Activated B cell treated with CpG ODN at 0.5 μM for 24 hours (primary cell): ENCODE data around the gene CCKAR. TPM values are rescaled to one million over a fixed set of nuclear protein-coding genes. Genes with fewer than 3 reads are reported as not detected.

Source experiments
- ATAC-seq: fragments of 200-7000 bp; cut with Tn5 transposase; one replicate; pipeline ENCODE4 v1.10.0; 2021; ENCODE audit warnings: low read depth, mild to moderate bottlenecking, moderate library complexity
- CTCF ChIA-PET: fragments of 350-600 bp; sonication (Branson Sonifier 250); formaldehyde crosslinking; loops from one replicate; lab custom pipeline; 2021; ENCODE audit warnings: antibody characterized with exemption; lab: Charles Lee
- POLR2A ChIA-PET: fragments of 350-600 bp; sonication (Branson Sonifier 250); formaldehyde crosslinking; loops from one replicate; lab custom pipeline; 2021; ENCODE audit warnings: antibody characterized with exemption; lab: Charles Lee
- DNase-seq: peaks from one replicate; pipeline ENCODE4 v3.0.0; 2022
- H3K27ac Mint-ChIP-seq: one replicate; pipeline ENCODE4 v1.8.0; 2020; ENCODE audit warnings: mixed read lengths
- H3K27me3 Mint-ChIP-seq: one replicate; pipeline ENCODE4 v1.8.0; 2021; ENCODE audit warnings: mixed read lengths
- H3K36me3 Mint-ChIP-seq: one replicate; pipeline ENCODE4 v1.8.0; 2021; ENCODE audit warnings: low read depth, mixed read lengths
- H3K4me1 Mint-ChIP-seq: one replicate; pipeline ENCODE4 v1.8.0; 2021; ENCODE audit warnings: mixed read lengths
- H3K4me3 Mint-ChIP-seq: one replicate; pipeline ENCODE4 v1.8.0; 2020; ENCODE audit warnings: mild to moderate bottlenecking, mixed read lengths
- H3K9me3 Mint-ChIP-seq: one replicate; pipeline ENCODE4 v1.8.0; 2020; ENCODE audit warnings: mixed read lengths
- CTCF ChIP-seq: fragments of 200-600 bp; IDR thresholded peaks from one replicate; pipeline ENCODE4 v1.8.0; 2022; ENCODE audit warnings: antibody characterized with exemption, mild to moderate bottlenecking
- intact Hi-C: fragments of 100-400 bp; cut with micrococcal nuclease; formaldehyde crosslinking; loops from one replicate; pipeline ENCODE4 v1.15.1; 2024
- total RNA-seq: library from RNA; stranded (reverse); gene quantifications from 2 replicates; pipeline ENCODE4 v1.2.3, GENCODE V29; 2022

CCKAR gene
- total RNA-seq, 1 donor from 2014 or later: not detected

DNA sequence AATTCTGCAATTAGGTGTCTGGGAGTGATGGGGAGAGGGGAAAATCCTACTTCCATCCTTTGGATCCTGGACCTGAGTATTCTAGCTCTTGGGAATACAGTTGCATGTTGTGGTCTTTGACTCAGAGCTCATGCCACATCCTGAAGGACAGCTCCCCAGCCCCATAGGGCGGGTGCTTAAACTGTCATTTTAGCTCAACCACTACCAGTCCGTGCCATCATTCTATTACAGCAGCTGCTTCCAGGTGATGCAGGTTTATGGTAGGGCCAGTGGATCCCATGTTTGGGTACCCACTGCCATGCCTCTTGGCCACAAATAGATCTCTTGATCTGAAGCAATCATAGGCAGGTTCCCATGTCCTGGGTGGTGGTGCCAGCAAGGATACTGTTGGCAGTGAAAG is 34.7 kb downstream of the CCKAR start:
- ChIA-PET CTCF (no interaction called here), POLR2A (no interaction called here)
- Mint-ChIP-seq H3K9me3 (peaks cover 4% of the 10 kb centered on the region), H3K27me3 (peaks cover 4% of the 10 kb centered on the region), H3K27ac (no peak overlapping the region), H3K4me3 (no peak overlapping the region), H3K36me3 (no peaks in the 10 kb centered on the region), H3K4me1 (peaks cover 6% of the 10 kb centered on the region)
- intact Hi-C loops: loop anchor here (5.0 kb wide), 1 partner anchor 127 kb away; the partner anchor contains the start of gene TBC1D19
- ATAC-seq (no peak), DNase-seq (no peak)
- TF ChIP-seq CTCF: no peak

DNA sequence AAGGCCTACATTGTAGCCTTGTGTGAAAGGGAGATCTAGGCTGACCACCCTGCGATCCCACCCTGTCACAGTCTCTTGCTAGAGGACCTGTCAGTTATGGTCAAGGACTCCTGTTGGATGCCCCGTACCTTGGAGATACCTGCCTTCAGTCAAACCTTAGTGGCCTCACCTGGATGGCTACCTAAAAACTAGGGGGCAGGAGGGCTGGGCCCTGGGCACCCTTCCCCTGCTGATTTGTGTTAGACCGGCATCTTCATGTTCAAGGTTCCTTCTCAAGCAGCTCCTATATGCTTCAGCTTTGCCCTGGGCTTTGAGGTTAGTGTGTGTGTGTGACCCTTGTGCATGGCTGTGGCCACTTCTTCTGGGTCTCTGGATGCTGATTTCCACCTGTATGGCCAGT is 35.3 kb downstream of the CCKAR start:
- no peak for TF ChIP-seq CTCF
- no peak for DNase-seq
- H3K4me1 Mint-ChIP-seq: peaks cover 6% of the 10 kb centered on the region
- no peaks in the 10 kb centered on the region for H3K36me3 Mint-ChIP-seq
- no peak overlapping the region for H3K27ac Mint-ChIP-seq
- ChIA-PET CTCF (no interaction called here), POLR2A (no interaction called here)
- peaks cover 4% of the 10 kb centered on the region for H3K9me3 Mint-ChIP-seq
- ATAC-seq: no peak
- intact Hi-C loops: loop anchor here (5.0 kb wide), 1 partner anchor 127 kb away; the partner anchor contains the start of gene TBC1D19
- H3K27me3 Mint-ChIP-seq: peaks cover 4% of the 10 kb centered on the region
- no peak overlapping the region for H3K4me3 Mint-ChIP-seq

GRCh38 chr4:26452565-26453531 is 37.4 kb downstream of the CCKAR start:
- ChIA-PET POLR2A (no interaction called here), CTCF (interaction anchor here (0.6 kb wide), 1 partner anchor 19 kb away, joined by 3 read pairs; no protein-coding TSS in a partner anchor)
- Mint-ChIP-seq H3K27ac (no peak overlapping the region), H3K36me3 (no peaks in the 10 kb centered on the region), H3K9me3 (peaks cover 4% of the 10 kb centered on the region), H3K27me3 (peaks cover 4% of the 10 kb centered on the region), H3K4me1 (no peaks in the 10 kb centered on the region), H3K4me3 (no peak overlapping the region)
- DNase-seq (no peak), ATAC-seq (no peak)
- intact Hi-C loops: no loop called here
- TF ChIP-seq CTCF: no peak

- no peak for TF ChIP-seq CTCF
- H3K36me3 Mint-ChIP-seq: no peaks in the 10 kb centered on the region
- ChIA-PET POLR2A (no interaction called here), CTCF (interaction anchor here (1.4 kb wide), 1 partner anchor 558 kb away, joined by 5 read pairs; no protein-coding TSS in a partner anchor)
- peaks cover 3% of the 10 kb centered on the region for H3K27me3 Mint-ChIP-seq
- no peak overlapping the region for H3K4me3 Mint-ChIP-seq
- H3K4me1 Mint-ChIP-seq: no peaks in the 10 kb centered on the region
- H3K27ac Mint-ChIP-seq: no peak overlapping the region
- H3K9me3 Mint-ChIP-seq: peaks cover 4% of the 10 kb centered on the region
- DNase-seq (no peak), ATAC-seq (no peak)
- intact Hi-C loops: no loop called here
Observed at GRCh38 chr4:26451597-26451996, 38.7 kb downstream of the CCKAR start.

DNA sequence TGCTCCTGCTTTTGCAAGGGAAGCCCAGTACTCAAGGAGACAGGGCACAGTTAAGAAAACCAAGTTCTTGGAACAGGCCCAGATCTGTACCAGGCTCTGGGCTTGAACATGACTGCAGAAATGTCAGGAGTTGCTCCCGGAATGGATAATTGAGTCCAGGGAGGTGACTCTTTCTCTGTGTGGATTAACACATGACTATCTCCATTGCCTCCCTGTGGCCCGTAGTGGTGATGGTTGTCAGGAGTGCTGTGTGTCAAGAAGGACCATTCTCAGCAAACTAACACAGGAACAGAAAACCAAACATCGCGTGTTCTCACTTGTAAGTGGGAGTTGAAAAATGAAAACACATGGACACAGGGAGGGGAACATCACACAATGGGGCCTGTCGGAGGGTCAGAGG is 39.9 kb downstream of the CCKAR start:
- peaks cover 3% of the 10 kb centered on the region for H3K27me3 Mint-ChIP-seq
- intact Hi-C loops: no loop called here
- ChIA-PET POLR2A (no interaction called here), CTCF (no interaction called here)
- TF ChIP-seq CTCF: no peak
- H3K9me3 Mint-ChIP-seq: peaks cover 4% of the 10 kb centered on the region
- H3K36me3 Mint-ChIP-seq: no peaks in the 10 kb centered on the region
- H3K27ac Mint-ChIP-seq: no peak overlapping the region
- H3K4me3 Mint-ChIP-seq: no peak overlapping the region
- ATAC-seq (no peak), DNase-seq (no peak)
- no peaks in the 10 kb centered on the region for H3K4me1 Mint-ChIP-seq
